NCI-H345 treated with DMSO at 0.1 percent for 48 hours (cell line): ENCODE measurements around the gene IL16.

Experiments
- DNase-seq: peaks from one replicate; lab custom pipeline; 2025; ENCODE audit not compliant: unreplicated experiment; lab: John Stamatoyannopoulos, UW

The IL16 gene

DNA sequence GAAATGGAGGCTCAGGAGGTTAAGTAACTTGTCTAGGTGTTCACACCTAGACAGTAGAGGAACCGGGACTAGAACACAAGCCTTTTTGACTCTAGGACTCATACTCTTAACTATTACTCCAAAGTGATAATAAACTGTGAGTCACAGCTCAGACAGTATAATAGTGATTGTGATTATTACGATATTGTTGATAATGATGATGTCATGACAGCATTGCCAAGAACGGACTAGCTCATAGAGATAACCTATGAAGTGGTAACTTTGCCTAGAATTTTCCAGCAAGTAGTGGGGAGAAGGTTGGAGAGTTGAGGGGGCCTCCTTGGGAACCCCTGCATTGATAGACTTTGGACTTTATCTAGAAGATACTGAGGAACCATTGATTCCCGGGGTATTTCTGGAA is 93.2 kb downstream of the IL16 start:
- no peak for DNase-seq

DNA sequence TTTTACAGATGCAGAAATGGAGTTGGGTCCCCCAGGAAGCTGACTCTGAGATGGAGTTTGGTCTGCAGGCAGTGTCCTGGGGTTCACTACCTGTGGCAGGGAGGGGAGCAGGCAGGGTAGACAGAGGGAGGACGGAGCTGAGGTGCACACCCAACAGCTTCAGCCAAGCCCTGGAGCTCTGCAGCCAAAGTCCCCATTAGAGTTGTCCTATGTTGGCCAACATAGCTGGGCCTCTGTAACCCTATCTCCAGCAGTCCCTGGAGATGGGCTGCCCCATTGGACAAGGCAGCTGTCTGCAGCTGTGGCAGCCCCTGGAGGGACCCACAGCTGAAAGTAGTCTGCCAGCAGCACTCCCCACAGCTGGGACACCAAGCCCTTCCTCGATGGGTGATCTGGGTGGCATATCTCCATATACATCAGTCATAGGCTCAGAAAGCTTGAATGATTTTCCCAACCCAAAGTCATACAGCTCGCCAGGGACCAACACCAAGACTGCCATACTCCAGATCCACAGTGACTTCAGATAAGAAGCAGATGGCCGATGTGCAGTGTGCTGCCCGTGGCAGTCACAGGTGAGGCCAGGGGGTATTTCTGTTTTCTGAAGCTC is 95.3 kb downstream of the IL16 start:
- no peak for DNase-seq

DNA sequence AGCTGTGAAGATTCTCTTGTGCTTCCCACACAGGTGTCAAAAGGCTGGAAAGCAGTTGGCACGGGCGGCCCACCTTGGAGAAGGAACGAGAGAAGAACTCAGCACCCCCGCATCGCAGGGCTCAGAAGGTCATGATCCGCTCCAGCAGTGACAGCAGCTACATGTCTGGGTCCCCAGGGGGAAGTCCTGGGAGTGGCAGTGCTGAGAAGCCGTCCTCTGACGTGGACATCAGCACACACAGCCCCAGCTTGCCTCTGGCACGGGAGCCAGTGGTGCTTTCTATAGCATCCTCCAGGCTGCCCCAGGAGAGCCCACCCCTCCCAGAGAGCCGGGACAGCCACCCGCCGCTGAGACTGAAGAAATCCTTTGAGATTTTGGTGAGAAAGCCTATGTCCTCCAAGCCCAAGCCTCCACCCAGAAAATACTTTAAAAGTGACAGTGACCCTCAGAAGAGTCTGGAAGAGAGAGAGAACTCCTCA is 95.9 kb downstream of the IL16 start:
- DNase-seq = no peak

DNA sequence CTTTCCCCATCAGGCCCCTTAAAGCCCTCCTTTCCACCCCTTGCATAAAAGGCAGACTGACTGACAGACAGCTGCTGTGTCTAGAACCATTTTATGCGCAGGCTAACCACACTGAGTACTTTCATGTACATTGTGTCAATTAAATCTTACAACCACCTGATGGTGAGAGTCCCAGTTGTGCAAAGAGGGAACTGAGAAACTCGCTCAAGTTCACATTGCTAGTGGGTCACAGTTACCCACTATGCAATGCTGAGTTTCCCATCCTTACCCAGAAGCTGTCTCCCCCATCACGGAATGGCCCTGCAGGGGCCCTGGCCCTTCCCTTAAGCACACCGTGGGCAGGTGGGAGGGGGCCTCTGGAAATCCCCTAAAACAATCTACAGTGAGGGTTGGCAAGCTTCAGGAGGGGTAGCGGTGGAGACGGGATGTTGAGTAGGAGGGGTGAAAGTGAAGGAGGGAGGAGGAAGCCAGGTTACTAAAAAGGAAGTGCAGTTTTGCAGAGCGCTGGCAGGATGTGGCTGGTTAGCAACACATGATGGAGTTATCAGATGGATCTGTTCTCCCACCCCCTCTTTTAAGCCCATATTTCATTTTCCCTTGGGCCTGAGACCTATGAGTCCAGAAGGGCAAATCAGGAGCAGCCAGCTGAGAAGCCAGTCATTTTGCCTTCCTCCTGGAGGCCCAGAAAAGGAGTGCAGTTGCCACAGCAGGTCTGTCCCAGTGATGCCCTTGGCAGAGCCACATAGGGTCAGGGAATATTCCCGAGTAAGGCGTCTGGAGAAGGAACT is 97.2 kb downstream of the IL16 start:
- no peak for DNase-seq

DNA sequence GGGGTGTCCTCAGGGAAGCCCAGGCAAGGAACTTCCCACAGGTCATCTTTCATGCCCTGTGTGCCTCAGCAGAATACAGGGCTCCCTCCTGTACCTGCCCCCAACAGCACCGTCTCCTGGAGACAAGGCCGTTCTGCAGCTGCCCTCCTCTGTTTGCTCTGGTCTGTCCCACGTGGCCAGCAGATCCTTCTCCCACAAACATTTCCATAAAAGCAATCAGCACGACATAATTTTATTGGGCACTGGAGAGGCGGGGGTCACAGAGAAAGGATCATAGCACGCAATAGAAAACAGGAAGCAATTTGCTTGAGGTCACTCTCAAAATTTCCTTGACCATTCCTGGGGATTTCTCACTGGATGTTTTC is 97.8 kb downstream of the IL16 start:
- no peak for DNase-seq

DNA sequence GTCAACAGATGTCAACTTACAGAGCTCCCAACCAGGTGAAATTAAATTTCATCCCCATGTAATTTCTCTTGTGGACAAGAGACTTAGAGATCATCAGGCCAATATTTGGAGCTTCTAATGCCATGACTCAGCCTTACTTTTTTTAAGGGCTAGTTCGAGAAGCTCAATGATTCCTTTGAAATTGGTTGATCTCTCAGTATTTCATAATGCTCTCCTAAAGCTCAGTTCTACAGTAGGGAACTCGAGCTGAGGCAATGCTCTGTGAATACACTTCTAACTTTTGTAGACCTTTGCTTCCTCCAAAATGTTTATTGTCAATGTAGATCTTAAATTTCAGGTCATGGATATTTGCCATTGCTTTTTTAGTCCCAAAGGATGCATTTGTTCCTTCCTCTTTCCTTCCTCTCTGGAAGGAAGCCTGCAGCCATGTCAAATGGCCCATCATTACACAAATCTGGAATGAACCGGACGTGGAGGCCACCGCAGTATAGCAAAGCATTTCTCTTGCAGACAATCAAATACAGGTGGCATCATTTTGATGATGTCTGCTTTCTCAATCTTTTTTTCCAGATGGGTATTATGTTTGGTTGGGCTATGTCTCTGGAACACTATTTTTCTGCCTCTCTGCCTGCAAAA is 98.9 kb downstream of the IL16 start:
- no peak for DNase-seq

DNA sequence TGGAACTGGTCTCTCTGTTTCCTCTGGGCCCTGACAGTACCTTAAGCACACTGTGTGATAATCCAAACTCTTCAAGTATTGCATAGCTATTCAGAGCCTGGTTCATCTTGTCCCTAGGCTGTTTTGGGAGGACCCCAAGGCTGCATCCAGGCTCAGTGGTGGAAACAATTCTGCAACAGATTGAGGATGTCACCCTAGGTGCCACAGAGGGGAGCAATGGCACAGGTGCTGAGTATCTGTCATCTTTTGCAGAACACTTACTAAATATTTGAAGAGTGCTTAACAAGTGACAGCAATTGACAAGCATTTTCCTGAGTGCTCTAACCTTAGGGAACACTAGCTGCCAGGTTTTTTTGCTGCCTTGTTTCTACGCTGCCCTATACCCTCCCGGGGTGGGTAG is 99.5 kb downstream of the IL16 start:
- peak; percentile 35 for DNase-seq

DNA sequence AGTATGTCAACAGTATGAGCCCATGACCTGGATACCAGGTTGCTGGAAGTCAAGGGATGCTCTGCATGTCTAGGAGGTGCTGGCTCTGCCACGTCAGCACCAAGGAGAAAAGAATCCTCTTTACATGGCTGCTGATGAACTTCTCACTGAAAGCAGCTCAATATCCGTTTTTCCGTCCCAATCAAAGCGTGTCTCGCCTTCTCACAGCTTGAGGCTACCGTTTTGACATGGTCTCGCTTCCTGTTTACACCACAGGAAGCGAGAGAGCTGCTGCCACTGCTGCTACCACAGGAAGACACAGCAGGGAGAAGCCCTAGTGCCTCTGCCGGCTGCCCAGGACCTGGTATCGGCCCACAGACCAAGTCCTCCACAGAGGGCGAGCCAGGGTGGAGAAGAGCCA is 100.0 kb downstream of the IL16 start:
- no peak for DNase-seq

DNA sequence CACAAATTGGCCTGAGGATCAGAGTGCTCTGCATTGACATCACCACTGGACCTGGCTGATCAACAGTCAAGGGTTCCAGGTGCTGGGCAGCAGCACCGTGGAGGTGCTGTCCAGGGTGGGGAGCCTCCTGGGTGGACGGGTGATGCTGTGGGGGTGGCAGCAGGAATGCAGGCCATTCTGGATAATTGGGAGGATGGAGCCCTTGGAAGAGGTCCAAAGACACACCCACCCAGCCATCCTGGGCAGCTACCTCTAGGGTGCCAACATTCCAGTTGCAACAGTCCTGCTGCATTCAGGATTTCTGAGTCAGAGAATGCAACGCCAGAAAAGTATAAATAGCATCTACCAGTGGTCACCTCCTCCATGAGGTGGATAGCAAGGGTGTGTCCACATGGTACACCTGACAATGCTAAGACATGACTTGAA is 100.5 kb downstream of the IL16 start:
- DNase-seq = no peak

DNA sequence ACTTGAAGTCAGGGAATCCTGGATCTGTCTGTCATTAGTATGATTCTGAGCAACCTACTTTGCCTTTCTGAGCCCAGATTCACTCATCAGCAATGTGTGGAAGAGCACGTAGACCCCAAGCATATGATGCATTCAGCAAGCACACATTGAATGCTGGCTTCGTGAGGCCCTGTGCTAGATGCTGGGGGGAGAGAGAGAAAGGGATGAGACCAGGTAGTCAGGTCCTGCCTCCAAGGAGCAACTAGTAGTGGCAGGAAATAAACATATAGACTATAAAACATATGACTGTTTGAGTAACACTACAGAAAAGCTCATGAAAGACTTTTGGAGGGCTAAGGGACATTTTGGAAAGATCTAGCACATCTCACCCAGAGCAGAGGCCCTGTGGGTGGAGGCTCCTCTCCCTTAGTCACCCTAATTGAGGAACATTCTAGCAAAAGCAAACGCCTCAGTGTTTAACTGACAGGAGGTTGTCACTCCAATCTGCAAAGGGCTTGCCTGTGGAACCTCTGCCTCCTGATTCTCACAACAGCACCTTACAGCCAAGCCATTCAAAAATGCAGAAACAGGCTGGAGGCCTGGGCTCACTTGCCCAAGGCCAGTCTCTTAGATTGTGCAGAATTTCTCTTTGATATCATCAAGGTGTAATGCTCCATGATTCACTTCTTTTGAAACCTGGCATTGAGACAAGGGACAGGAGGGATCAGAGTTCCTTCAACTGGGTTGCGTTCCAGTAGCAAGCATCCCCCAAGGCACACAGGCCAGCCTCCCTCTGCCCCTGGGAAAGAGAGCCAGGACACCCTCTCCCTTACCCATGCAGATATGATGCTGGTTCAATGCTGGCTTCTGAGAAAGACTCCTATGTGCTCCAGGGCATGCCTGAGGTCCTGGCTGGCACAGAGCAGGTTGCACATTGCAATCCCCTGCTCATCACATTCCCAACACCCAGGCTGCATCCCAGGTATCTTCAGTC is 101.2 kb downstream of the IL16 start:
- no peak for DNase-seq

DNA sequence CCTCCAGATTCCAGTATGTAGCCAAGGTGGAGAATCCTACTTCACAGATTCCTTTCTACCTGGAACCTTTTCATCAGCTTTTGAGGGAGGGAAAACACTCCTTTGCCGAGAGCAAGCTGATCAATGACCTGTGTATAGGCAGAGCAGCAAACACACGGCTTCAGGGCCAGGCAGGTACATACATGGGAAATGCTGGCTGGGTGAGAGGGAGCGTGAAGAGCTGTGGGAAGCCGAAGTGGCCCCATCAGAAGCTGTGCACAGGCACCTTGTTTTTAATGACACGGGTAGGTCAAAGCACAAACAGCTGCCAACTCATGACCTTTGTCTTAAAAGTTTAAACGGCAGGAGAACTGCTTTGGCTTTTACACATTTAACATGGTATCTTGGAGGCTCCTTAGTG is 101.9 kb downstream of the IL16 start:
- no peak for DNase-seq

DNA sequence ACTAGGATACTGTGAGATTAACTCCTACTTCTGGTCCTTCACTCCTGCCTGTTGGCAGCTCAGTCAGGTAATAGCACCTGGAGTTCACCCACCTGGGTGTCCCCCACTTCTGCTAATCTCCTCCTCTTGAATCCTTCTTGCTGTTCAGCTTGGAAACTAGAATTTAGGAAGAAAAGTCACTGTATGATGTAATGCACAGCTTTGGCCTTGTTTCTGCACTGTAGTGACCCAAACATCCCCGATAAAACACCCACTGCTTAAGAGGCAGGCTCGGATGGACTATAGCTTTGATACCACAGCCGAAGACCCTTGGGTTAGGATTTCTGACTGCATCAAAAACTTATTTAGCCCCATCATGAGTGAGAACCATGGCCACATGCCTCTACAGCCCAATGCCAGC is 102.5 kb downstream of the IL16 start:
- no peak for DNase-seq

DNA sequence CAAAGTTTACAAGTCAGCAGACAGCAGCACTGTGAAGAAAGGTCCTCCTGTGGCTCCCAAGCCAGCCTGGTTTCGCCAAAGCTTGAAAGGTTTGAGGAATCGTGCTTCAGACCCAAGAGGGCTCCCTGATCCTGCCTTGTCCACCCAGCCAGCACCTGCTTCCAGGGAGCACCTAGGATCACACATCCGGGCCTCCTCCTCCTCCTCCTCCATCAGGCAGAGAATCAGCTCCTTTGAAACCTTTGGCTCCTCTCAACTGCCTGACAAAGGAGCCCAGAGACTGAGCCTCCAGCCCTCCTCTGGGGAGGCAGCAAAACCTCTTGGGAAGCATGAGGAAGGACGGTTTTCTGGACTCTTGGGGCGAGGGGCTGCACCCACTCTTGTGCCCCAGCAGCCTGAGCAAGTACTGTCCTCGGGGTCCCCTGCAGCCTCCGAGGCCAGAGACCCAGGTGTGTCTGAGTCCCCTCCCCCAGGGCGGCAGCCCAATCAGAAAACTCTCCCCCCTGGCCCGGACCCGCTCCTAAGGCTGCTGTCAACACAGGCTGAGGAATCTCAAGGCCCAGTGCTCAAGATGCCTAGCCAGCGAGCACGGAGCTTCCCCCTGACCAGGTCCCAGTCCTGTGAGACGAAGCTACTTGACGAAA is 103.1 kb downstream of the IL16 start:
- no peak for DNase-seq

DNA sequence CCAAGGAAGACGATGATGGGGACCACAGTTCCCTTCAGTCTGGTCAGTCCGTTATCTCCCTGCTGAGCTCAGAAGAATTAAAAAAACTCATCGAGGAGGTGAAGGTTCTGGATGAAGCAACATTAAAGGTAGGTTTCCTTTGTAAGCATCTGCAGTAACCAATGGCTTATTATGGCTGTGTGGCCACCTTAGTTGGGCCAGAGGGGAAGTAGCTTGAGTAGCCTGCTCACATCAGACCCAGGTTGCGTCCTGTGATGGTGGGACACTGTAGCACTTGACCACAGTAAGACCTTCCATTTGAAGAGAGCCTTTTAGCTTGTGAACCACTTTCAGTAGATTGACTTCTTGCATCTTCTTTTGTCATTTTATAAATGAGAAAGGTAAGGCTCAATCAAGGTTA is 104.7 kb downstream of the IL16 start:
- DNase-seq = no peak

DNA sequence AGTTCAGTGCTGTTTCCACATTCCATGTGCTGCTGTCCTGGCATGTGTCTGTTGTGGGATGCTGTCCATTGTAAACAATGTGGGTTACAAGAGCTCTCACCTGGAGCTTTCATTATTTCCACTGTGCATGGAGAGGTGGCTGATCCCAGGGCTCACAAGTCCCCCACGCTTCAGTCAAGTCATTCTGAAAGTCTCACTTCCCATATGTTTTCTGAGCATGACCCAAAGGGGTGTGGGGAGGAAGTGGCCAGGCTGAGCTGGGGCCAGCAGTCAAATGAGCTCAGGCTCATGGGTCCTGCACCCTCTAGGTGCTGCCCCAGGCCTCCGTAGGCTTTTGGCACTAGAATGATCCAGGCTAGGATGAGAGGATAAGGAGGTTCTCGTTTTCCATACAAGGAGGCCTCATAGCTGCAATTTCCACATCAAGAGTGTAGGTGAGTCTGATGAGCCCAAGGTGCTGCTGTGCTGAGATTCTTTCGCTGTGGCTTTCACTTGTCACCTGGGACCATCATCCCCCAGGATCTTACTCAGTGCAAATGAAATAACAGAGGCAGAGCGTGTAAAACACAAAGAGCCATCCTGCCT is 105.2 kb downstream of the IL16 start:
- DNase-seq = peak; percentile 19

DNA sequence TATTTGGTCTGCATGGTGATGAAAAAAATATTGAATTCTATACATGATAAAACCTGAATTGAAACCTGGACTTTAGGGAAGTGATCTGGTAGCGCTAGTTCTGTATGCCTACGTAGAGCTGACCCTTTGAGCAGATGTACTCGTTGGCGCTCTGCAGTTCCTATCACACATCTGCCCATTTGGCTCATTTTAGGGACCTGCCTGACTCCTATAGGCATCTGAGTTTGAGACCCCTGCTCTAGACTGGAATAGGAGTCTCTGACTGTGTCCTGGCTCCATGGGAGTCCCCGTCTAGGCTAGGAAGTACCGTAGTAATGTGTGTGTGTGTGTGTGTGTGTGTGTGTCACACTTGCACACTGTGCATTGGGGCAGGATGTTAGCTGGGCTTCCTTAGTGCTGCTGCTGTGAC is 106.0 kb downstream of the IL16 start:
- no peak for DNase-seq

DNA sequence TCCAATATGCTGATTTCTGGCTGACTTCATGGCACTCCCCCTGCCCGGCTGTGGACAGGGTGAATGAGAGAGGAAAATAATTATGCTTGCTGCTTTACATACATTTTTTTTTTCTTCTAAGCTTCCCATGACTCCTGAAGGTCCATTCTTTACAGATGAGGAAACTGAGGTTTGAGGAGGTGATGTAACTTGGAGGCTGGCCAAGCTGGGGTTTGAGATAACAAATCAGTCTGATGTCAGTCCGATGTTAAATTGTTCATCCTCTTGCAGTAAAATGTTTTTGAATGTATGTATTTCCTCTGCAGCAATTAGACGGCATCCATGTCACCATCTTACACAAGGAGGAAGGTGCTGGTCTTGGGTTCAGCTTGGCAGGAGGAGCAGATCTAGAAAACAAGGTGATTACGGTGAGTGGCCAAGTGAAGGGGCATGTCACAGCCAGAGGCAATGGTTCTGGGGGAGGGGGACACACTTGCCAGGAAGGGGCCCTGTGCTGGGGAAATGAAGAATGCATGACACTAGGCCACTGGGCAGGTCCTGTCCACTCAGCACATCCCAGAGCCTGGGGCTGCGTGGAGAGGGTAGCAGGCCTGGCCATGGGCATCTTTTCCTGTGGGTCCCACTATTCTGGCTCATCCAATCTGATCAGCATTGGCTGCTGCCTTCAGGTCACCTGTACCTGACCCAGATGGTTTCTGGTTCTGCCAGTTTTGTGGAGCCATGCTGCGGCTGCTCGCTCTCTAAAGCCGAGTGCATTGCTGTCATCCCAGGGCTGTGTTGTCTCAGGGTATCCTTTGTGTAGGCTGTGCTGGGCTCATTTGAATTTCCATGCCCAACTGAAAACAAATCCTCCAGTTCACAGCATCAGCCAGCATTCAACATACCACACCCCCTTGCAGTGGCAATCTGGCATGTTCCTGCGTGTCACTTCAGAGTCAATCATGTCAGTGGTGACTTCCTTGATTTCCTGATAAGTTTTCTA is 106.9 kb downstream of the IL16 start:
- DNase-seq = peak; percentile 28

DNA sequence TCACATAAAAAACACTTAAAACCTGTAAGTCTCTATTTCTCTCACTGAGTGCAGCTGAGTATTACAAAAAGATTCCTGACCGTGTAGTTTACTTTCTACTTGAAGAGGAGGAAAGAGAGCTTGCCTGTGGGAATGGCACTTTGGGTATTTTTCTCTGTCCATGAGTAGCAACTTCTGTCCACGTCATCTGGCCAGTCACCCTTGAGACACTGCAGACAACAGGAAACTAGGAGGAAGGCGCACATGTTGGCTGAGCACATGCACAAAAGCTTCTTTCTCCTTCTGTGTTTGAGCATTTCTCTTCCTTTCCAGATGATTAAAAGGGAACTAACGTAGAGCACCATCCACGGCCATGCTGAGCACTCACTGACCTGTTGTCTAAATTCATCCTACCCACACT is 107.5 kb downstream of the IL16 start:
- no peak for DNase-seq

DNA sequence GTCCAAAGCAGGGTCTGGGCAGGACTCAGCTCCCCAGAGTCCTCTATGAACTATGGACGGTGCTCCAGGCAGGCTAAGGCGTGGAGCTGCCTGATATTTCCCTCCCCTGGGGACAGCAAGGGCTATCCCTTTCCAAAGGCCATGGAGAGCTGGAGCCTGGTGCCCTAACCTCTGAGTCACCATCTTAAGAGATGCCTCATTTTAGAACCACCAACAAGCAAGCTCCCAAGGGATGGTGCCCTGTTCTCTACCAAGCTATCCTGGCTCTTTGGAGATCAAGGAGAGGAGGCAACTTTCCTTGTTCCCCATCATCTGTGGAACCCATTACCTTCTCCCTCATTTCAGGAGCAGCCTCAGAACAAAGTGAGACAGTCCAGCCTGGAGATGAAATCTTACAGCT is 111.6 kb downstream of the IL16 start:
- no peak for DNase-seq
